Fibroblast of skin of left biceps (primary cell): ENCODE measurements around the gene DMWD.

ENCODE experiments used
- DNase-seq, 2 experiments: peaks; one replicate each; pipeline ENCODE4 v3.0.0-alpha.2; 2013; ENCODE audit warnings: low read depth in 2 of 2

DMWD gene, protein sequence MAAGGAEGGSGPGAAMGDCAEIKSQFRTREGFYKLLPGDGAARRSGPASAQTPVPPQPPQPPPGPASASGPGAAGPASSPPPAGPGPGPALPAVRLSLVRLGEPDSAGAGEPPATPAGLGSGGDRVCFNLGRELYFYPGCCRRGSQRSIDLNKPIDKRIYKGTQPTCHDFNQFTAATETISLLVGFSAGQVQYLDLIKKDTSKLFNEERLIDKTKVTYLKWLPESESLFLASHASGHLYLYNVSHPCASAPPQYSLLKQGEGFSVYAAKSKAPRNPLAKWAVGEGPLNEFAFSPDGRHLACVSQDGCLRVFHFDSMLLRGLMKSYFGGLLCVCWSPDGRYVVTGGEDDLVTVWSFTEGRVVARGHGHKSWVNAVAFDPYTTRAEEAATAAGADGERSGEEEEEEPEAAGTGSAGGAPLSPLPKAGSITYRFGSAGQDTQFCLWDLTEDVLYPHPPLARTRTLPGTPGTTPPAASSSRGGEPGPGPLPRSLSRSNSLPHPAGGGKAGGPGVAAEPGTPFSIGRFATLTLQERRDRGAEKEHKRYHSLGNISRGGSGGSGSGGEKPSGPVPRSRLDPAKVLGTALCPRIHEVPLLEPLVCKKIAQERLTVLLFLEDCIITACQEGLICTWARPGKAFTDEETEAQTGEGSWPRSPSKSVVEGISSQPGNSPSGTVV

DNA sequence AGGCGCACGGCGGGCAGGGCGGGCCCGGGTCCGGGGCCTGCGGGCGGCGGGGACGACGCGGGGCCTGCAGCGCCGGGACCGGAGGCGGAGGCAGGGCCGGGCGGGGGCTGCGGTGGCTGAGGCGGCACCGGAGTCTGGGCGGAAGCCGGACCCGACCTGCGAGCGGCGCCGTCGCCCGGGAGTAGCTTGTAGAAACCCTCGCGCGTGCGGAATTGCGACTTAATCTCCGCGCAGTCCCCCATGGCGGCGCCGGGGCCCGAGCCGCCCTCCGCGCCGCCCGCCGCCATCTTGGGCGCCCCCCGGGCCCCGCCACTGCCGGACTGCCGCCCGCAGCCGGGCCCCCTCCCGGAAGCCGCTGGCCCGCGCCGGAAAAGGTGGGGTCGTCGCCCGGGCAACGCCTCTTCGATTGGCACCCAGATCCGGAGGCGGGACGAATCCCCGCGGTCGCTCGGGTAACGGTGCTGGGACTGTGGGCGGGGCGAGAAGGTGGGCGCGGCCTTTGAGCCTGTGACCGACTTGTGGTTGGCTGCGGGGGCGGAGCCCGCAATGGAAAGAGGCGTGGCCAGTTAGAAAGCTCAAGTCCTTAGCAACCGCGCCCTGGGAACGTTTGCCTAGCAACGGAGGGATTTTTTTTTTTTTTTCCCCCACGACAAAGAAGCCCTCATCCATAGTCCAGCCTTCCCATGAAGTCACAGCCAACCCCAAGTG is at the start of gene DMWD:
DMWD (minus strand) TSS at position 376 of the 708 bp plus-strand sequence; CDS start at position 287, 89 bp downstream.
- peak; percentile 94 to 95 for DNase-seq

DNA sequence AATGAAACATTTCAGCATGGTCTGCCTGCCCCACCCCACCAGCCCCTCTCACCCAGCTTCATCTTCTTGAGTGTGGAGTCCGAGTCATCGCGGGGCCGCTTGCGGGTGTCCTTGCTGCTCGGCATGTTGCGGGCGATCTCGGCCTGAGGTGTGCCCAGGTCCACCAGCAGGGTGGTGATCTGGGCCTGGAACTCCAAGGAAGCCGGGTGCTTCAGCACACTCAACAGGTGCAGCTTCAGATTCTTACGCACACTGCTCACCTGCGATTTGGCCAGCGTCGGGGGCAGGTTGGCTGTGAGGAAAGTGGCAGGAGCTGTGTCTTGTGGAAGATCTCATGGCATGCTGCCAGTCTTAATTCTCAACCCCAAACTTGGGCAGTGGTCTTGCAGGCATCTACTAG is 49.6 kb upstream of the DMWD start:
- DNase-seq, result no peak

DNA sequence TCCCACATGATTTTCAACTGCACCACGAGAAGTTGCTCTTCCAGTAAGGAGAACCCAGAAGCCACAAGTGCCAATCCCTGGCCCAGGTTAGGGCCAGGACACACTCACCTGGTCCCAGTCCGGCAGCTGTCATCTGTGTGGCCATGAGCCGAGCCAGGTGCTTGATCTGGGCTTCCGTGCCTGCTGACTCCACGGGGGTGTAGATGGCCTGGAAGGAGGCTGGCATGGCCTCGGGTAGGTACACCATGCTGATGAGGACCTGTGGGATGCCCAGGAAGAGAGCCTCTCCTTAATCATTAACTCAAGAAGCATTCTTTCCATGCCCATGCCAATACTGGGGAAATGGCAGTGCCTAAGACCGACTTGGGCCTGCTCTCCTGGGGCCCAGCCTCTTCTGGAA is 42.3 kb upstream of the DMWD start:
- no peak for DNase-seq

DNA sequence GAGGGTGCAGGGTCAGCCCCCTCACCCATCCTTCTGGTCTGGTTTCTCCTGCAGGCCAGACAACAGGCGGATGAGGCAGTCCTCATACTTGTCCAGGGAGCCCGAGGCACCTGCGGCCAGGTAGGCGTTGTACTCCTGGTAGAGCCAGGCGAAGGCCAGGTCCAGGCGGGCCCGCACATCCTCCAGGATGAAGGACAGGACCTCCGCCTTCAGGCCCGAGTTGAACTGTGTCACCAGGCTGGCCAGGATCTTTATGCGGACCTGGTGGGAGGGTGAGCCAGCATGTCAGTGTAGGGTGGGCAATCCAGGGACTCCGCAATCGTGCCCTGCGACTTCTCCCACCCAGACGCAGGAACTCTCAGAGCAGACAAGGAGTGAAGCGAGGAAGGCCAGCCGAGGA is 36.3 kb upstream of the DMWD start:
- DNase-seq, result no peak

DNA sequence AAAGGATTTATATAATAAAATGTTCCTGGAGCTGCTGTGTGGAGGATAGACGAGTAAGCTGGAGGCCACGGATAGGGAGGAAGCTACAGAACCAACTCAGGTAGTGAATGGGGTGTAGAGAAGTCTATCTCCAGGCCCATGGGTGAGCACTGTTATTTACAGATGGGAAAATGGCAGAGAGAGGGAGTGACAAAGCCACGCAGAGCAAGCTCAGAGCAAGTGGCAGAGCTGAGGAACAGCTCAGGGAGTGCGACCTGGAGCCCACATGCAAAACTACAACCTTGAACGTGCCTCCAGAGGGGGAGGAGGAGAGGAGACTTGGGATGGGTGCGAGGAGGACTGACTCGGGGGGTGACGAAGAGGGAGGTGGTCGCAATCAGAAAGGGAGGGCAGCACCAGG is 35.9 kb upstream of the DMWD start:
- no peak for DNase-seq

DNA sequence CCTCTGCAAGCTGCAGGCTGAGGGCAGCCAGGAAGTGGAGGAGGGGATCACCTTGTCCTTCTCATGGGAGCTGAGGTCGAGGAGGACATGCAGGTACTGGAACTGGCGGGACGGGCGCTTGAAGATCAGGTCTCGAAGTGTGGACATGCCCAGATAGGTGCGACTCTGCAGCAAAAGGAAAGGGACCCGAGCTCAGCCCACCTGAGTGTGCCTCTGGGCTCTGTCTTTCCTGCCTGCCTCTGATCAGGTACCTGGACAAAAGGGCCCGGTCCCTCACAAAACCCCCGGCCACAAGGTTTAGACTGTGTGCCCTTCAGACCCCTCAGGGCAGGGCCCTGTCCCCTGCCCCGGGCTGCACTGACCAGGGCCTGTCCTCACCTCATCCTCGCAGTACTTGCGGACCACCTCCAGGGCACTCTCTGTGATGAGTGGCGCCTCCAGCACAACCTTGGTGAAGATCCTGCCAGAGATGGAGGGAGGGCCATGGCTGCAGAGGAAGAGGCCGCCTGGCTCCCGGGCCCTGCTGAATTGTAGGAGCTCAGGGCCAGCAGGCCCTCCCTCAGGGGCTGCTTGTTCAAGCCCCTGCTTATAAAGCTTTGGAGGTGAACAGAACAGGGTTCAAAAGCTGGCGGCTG is 34.9 kb upstream of the DMWD start:
- no peak for DNase-seq

DNA sequence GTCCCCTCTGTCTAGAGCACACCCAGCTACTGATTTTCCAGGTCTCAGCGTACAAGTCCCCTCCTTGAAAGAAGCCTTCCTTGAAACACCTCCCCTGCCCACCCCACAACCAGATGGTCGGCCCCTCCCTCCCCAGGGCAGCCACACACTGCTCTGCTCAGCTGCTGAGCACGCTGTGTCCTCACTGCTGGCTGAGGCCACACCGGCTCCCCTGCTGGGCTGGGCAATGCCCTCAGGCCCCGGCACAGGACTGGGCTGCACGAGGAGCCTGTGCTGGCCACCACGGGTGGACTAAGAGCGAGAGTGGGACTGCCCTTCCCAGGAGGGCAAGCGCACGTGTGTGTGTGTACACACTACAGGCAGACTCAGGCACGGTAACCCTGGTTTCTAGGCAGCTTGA is 34.3 kb upstream of the DMWD start:
- no peak for DNase-seq

DNA sequence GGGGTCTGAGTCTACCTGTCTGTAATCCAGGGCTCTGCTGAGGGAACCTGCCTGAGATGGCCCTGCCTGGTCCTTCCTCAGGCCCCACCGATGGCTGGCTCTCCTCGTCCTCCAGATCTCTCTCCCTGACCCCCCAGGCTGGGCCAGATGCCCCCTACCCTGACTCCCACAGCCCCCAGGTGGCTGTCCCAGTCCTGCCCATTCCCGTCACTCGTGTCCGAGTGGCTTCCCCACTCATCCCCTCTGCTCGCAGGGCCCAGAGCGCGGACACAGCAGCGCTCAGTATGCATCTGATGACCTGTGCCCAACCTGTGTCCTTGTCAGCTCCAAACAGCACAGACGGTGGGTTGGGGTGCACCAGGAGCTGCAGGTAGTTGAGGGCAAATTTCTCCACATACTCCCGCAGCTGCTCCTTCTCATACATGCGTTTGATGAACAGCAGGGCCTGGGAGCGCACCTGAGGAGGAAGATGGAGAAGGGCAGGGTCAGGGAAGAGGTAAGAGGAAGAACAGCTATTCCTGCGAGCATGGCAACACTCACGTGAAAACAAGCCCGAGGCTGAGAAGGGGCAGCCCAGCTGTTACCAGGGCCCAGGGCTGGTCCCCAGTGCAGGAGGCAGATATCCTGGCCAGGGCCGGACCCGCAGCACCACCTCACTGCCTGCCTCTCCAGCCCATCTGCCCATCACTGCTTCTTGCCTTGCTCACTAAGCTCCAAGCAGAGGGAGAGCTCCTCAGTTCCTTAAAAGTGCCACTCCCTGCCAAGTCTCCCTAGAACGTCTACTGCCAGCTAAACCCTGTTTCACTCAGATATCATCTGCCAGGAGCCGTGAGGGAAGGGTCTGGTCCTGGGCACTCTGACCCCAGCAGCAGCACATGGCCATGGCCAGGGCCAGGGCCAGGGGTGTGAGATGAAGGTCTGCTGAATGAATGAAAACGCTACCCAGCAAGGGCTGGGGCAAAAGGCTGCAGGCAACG is 33.6 kb upstream of the DMWD start:
- no peak for DNase-seq

DNA sequence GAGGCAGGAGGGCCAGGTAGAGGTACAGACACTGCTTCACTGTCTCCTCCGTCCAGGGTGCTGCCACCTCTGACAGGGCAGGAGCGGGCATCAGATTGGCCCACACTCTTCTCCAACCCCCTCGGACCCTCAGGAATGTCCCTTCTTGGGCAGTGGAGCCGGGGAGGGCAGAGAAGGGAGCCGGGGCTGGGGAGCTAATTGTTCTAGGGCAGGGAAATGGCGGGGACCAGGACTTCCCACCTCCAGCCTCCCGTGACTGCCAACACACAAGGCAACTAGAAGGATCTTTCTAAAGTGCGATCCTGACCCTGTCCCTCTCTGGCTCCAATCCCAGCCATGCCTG is 32.6 kb upstream of the DMWD start:
- DNase-seq, result no peak

DNA sequence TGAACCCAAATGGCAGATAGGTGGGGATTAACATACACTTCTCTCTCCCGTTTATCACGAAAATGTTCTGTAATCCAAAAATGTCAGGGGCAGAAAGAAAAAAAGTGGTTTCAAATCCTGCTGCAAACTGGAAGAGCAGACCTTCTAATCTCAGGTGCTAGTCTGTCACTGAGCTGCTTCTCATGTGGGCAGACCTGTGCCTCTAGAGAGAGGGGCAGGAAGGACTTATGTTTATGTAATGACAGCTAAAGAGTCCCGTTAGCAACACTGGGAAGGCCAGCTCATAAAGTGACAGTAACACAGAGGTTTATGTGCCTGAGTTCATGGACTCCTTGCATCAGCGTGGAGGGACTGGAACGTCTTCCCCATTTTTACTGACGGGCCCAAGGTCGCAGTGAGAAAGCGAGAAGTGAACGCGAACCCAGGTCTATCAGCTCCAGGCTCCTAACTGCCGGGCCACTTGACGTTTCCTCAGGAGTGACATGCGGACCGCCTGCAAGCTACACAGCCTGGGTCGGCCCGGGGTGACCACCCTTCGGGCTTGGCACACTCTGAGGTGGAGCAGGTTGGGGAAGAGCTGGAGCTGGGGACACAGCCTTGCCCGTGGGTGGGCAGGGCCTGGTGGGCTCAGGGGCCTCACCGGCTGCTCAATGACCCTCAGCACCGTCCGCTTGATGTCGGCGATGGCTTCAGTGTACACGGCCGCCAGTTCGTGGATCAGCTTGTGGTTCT is 32.1 kb upstream of the DMWD start:
- DNase-seq, result no peak

DNA sequence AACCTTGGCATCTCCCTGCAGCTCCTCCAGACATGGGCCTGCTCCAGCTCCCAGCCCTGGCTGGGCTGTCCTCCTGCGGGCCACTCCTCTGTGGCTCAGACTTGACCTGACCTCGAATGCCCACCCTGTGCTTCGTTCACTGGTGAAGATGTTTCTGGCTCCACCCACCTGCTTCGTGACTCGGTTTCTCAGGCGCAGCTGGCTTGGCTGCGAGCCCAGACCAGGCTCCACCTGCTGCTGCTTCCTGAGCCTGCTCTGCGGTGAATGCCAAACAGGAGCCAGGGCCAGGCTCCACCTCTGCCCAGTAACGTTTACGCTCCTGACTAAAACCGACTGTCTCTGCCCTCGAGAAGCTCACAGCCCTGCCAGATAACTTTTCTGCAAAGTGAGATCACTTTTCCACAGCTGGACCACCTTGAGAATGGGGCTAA is 31.4 kb upstream of the DMWD start:
- no peak for DNase-seq

DNA sequence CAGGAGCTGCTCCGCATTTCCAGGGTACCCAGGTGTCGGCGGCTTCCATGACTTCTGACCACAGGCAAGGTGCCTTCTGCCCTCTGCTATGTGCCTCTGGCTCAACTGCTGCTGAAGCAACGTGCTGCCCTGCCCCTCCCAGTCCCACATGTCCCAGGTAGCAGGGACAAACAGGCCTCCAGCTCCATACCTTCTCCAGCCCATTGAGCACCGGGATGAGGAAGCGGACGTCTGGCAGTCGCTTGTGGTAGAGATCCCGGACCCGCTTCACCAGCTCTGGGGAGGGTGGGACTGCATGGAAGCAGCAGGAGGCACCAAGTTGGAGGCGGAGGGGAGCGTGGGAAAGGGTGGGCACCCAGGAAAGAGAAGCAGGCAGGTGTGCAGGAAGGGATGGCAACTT is 30.5 kb upstream of the DMWD start:
- no peak for DNase-seq

DNA sequence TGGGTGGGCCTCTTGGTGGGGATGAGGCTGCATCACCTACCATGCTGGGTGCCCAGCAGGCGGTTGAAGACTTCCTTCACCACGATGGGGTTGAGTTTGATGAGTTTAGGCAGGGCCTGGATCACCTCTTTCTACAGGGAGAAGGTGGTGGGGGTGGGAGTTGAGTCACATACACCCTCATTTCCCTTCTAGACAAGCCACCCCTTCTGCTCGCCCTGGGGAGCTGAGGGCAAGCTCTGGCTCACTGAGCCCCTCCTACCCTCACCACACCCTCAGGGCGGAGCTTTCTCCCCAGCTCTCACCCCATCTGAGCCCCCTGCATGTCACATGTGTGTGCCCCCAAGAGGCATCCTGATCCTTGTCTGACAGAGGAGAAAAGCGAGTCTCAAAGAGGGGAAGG is 30.1 kb upstream of the DMWD start:
- DNase-seq, result no peak

DNA sequence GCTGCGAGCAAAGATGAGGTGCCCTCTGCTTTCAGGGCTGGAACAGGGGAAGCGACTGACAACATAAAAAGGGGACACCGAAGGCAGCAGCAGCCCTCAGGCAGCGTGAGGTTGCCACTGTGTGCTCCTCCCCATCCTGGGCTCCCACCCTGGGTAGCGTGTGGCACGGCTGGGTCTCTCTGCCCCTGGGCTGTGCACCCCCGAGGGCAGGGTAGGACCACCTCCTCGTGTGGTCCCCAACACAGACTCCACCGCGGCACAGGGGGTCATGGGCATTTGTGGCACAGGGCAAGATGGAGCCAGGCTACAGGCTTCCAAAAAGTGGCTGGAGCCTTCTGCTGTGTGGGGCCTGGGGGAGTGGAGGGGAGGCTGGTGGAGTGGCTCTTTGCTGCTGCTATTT is 28.9 kb upstream of the DMWD start:
- DNase-seq, result no peak

DNA sequence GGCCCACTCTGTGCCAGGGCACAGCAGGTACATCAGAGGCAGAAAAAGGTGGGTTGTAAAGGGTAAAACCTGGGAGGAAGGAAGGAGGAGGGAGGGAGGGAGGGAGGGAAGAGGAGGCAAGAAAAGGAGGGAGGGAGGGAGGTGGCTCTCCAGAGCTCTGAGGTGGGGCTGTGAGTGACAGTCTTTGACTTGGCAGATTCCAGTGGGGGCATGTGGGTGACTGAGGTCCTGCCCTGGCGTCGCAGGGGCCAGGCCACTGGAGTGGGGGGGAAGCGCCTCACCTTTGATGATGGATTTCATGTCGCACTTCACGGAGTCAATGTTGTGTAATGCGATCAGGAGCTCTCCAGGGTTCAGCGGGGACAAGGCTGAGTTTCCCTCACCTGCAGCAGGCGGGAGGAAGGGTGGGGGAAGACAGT is 28.5 kb upstream of the DMWD start:
- DNase-seq, result no peak

DNA sequence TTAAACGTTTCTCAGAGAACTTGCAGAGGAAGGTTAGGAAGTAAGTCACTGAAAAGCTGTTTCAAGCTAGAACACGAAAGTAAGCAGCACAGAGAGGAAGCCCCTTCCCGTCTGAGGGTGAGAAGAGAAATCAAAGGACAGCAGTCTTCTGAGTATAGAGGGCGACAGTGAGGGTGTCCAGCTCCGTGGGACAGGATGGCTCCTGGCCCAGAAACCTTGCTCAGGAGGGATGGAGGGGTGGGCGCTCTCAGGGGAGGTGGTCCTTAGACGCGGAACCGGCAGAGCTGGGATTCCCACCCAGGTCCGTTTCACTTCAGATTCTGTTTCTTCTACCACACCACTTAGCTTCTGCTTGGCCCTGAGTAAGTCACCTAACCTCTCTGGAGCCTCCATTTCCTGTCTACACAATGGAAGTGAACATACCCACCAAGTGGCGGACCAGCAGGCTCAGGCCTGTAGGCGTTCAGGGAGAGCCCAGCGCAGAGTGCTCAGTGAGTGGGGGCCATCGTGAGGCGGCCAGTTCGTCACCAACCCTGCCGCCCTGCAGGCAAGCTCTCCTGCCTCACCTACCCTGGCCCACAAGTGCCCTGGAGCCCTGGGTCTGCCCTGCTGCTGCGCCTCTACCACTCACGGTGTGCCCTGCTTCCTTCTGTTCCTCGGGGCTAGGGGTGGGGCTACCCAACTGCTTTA is 27.9 kb upstream of the DMWD start:
- no peak for DNase-seq

DNA sequence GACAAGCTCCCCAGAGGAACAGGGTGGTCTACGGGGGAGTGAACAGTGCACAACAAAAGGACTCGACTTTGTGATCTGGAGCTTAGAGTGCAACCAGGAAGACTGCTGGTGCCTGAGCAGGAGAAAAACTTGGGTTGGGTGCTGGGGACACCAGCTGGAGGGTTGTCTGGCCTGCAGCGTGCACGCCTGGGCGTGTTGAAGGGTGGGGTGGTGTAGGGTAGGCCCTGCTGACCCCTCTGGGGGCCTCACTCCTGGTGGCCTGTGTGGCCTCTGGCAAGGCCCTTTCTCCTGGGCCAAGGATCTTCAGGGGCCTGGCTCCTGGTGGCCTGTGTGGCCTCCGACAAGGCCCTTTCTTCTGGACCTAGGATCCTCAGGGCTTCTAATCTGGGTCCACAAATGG is 27.1 kb upstream of the DMWD start:
- DNase-seq, result no peak

DNA sequence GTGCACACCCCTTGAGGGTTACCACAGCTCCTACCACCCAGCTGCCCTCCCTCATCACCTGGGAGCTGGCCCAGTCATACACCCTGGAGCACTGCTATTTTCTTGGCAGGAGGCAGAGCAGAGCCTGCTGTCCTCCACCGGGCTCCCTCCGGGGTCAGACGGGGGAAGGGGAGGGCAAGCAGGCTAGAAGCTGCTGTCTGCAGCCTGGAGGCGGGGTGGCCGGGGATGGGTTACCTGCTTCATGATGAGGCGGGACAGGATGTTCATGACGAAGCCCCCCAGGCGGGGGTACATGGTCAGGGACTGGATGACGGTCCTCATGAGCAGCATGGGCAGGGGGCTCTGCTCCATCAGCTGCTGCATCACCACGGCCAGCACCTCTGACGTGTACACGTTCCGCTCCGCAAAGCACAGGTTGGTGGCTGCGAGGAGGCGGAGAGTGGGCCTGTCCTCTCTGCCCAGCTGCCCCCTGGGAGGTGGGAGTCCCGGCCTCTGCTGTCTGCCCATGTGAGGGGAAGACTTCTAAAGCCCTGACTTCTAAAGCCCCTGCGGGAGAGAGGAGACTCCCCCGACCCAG is 25.2 kb upstream of the DMWD start:
- DNase-seq, result no peak

DNA sequence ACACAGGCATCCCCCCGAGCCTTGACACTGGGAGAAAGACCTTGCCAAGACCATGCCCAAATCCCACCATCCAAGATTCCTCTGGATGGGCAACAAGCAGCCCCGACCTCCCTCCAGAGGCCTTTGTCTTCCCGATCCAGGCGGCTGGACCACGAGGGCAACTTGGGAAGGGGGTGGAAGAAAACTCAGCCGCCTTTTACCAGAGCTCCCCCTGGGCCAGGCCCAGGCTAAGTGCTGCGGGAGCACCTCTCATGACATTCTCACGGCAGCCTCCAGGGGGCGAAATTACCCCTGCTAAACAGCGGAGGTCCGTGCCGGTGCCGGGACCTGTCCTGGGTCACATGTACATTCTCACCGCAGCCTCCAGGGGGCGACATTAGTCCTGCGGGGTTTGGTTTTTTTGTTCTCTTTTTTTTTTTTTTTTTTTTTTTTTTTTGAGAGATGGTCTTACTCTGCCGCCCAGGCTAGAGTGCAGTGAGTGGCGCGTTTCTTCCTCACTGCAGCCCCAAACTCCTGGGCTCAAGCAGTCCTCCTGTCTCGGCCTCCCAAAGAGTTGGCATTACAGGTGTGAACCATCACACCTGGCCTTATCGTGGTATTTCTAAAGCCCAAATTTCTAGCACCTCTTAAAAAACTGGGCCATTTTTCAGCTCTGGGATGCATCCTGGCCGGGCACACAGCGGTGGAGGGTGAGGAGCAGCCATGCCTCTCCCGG is 24.5 kb upstream of the DMWD start:
- peak; percentile 76 to 77 for DNase-seq
